Daoy (cell line): ENCODE results near the gene UBAC2. TPM values are rescaled to one million over a fixed set of nuclear protein-coding genes. Genes with fewer than 3 reads are reported as not detected.

Experiments
- DNase-seq: peaks from one replicate; pipeline ENCODE4 v3.0.0-alpha.2; 2015; ENCODE audit warnings: low read depth
- total RNA-seq: library from RNA; depleted of rRNA; stranded (reverse); fragments of >200 nt; shearing (Covaris generic); gene quantifications from 2 replicates; pipeline ENCODE4 v1.2.3, GENCODE V29; 2014

UBAC2 gene
- total RNA-seq, 1 experiment from 2014 or later = 24.2 TPM

GRCh38 chr13:99294958-99295357 is 94.3 kb downstream of the UBAC2 start:
- no peak for DNase-seq

- no peak for DNase-seq
These were observed 95.0 kb downstream of the UBAC2 start for GRCh38 chr13:99295488-99296252.

- DNase-seq = no peak
These were observed 95.7 kb downstream of the UBAC2 start for GRCh38 chr13:99296398-99296797.

- no peak for DNase-seq
These were observed 96.7 kb downstream of the UBAC2 start for GRCh38 chr13:99297331-99297730.

- DNase-seq = no peak
These were observed 97.4 kb downstream of the UBAC2 start for GRCh38 chr13:99298056-99298455.

GRCh38 chr13:99299256-99299919 is 98.7 kb downstream of the UBAC2 start:
- no peak for DNase-seq

- DNase-seq = no peak
These were observed 99.3 kb downstream of the UBAC2 start for GRCh38 chr13:99299920-99300341.

- DNase-seq = no peak
These were observed 100.6 kb downstream of the UBAC2 start for GRCh38 chr13:99301056-99301838.

GRCh38 chr13:99301913-99302636 is 101.4 kb downstream of the UBAC2 start:
- DNase-seq = no peak

GRCh38 chr13:99302637-99303505 is 102.2 kb downstream of the UBAC2 start:
- DNase-seq = no peak

- DNase-seq = peak; percentile 63
These were observed 103.3 kb downstream of the UBAC2 start for GRCh38 chr13:99303863-99304521.

- DNase-seq = no peak
These were observed 103.9 kb downstream of the UBAC2 start for GRCh38 chr13:99304541-99304940.

GRCh38 chr13:99305158-99305557 is 104.5 kb downstream of the UBAC2 start:
- no peak for DNase-seq

- DNase-seq = no peak
These were observed 104.9 kb downstream of the UBAC2 start for GRCh38 chr13:99305566-99305965.

- peak; percentile 31 for DNase-seq
These were observed 106.6 kb downstream of the UBAC2 start, which contains the start of gene GPR183 for GRCh38 chr13:99307247-99307646. Gene GPR183, minus strand, starts transcription at chr13:99307399. Its CDS starts 11,254 bp downstream, at chr13:99296145.

- peak; percentile 73 for DNase-seq
These were observed 107.1 kb downstream of the UBAC2 start for GRCh38 chr13:99307648-99308339.

GRCh38 chr13:99308471-99309087 is 107.9 kb downstream of the UBAC2 start:
- no peak for DNase-seq

- no peak for DNase-seq
These were observed 109.9 kb downstream of the UBAC2 start for GRCh38 chr13:99310382-99311031.

GRCh38 chr13:99311137-99311536 is 110.5 kb downstream of the UBAC2 start:
- no peak for DNase-seq
